Neural progenitor cell (in vitro differentiated cells): ENCODE data around the gene SORT1.

Experiments
- CTCF ChIP-seq: fragments of 200-600 bp; sonication (generic); IDR thresholded peaks from 2 replicates; pipeline ENCODE4 v1.5.1; 2017; ENCODE audit warnings: antibody characterized with exemption, mild to moderate bottlenecking
- EZH2 ChIP-seq: fragments of 200-600 bp; sonication (generic); IDR thresholded peaks from 2 replicates; pipeline ENCODE4 v1.6.1; 2017; ENCODE audit warnings: antibody characterized with exemption, mild to moderate bottlenecking, moderate library complexity

GRCh38 chr1:109347511-109347910 lies 50.2 kb downstream of the SORT1 start:
- no peak for TF ChIP-seq EZH2
- TF ChIP-seq CTCF = no peak
